HCT116 (cell line): Measurements from ENCODE around the gene PLCB4. TPM values are rescaled to one million over a fixed set of nuclear protein-coding genes. Genes with fewer than 3 reads are reported as not detected.

Experiments
- ATAC-seq: fragments of 200-7000 bp; cut with Tn5 transposase; 2 replicates; pipeline ENCODE4 v1.9.1; 2020; ENCODE audit warnings: mild to moderate bottlenecking, moderate library complexity
- BruUV-seq: library from RNA; stranded (reverse); fragments of 400-500 nt; replicated peaks from 2 replicates; lab custom pipeline; 2021; lab: Mats Ljungman, UMichigan
- CTCF ChIA-PET: fragments of 300-600 bp; sonication (Branson Sonifier 250); formaldehyde crosslinking; loops from one replicate; lab custom pipeline; 2021; ENCODE audit warnings: antibody characterized with exemption; lab: Charles Lee
- POLR2A ChIA-PET: fragments of 300-600, 350-600 bp; sonication (Branson Sonifier 250); formaldehyde crosslinking; loops from one replicate; lab custom pipeline; 2021; ENCODE audit warnings: antibody characterized with exemption; lab: Charles Lee
- RAD21 ChIA-PET, 2 experiments: fragments of 300-600 bp; sonication (Branson Sonifier 250); formaldehyde crosslinking; loops; one replicate each; lab custom pipeline; 2023; ENCODE audit warnings: low total read pairs in 2 of 2; ENCODE audit not compliant: uncharacterized antibody in 2 of 2, unreplicated experiment in 2 of 2, low non-redundant PET in 1 of 2; lab: Charles Lee
- DNase-seq: peaks from one replicate; pipeline ENCODE4 v3.0.0-alpha.2; 2010; ENCODE audit warnings: low read depth, low spot score
- H2AFZ ChIP-seq: fragments of 200-600 bp; shearing (Covaris generic), sonication (generic); 2 replicates; pipeline ENCODE4 v1.6.1; 2017; ENCODE audit warnings: low read depth, mixed run types, mixed read lengths, antibody characterized with exemption, low read length; ENCODE audit not compliant: poor library complexity, severe bottlenecking
- H3K27ac ChIP-seq: 2 replicates; pipeline ENCODE4 v1.5.1; 2012; ENCODE audit warnings: low read depth, low read length
- H3K27me3 ChIP-seq: fragments of 200-600 bp; sonication (generic); 2 replicates; pipeline ENCODE4 v1.6.1; 2016; ENCODE audit warnings: mixed run types, low read length, mixed read lengths; ENCODE audit not compliant: insufficient read depth
- H3K36me3 ChIP-seq, 2 experiments: fragments of 200-500 bp in 1 of 2; fragments of 200-600 bp in 1 of 2; sonication (Bioruptor generic) in 1 of 2; sonication (generic) in 1 of 2; 2 replicates each; pipeline versions ENCODE4 v1.5.1 to v1.6.1; 2014 to 2016; ENCODE audit warnings: low read length in 2 of 2, inconsistent platforms in 1 of 2, mixed read lengths in 1 of 2, mixed run types in 1 of 2; ENCODE audit not compliant: insufficient read depth in 2 of 2, control insufficient read depth in 1 of 2
- H3K4me1 ChIP-seq, 2 experiments: fragments of 200-600 bp in 1 of 2; sonication (generic) in 1 of 2; 2 replicates each; pipeline versions ENCODE4 v1.5.1 to v1.6.1; 2012 to 2017; ENCODE audit warnings: low read length in 2 of 2, inconsistent platforms in 1 of 2, mild to moderate bottlenecking in 1 of 2, mixed read lengths in 1 of 2, mixed run types in 1 of 2, moderate library complexity in 1 of 2; ENCODE audit not compliant: insufficient read depth in 2 of 2, control insufficient read depth in 1 of 2
- H3K4me2 ChIP-seq: fragments of 200-600 bp; sonication (generic); 2 replicates; pipeline ENCODE4 v1.6.1; 2017; ENCODE audit warnings: mixed run types, low read length, mixed read lengths
- H3K4me3 ChIP-seq, 2 experiments: fragments of 200-600 bp in 1 of 2; sonication (generic) in 1 of 2; replicated peaks in 1 of 2; 2 replicates each; pipeline ENCODE4 v1.5.1; 2011 to 2016; ENCODE audit warnings: low read length in 2 of 2, control low read depth in 1 of 2, low read depth in 1 of 2, mild to moderate bottlenecking in 1 of 2, mixed read lengths in 1 of 2, mixed run types in 1 of 2
- H3K79me2 ChIP-seq: fragments of 200-600 bp; sonication (generic); 2 replicates; pipeline ENCODE4 v1.6.1; 2017; ENCODE audit warnings: mild to moderate bottlenecking, mixed run types, low read length, moderate library complexity, mixed read lengths; ENCODE audit not compliant: insufficient read depth
- H3K9ac ChIP-seq: fragments of 200-600 bp; sonication (generic); 2 replicates; pipeline ENCODE4 v1.6.1; 2016; ENCODE audit warnings: low read length, mixed read lengths
- H3K9me2 ChIP-seq: fragments of 200-600 bp; sonication (generic), shearing (Covaris generic); 2 replicates; pipeline ENCODE4 v1.6.1; 2017; ENCODE audit warnings: mixed run types, mild to moderate bottlenecking, moderate library complexity; ENCODE audit not compliant: insufficient read depth
- H3K9me3 ChIP-seq, 2 experiments: fragments of 200-500 bp in 1 of 2; fragments of 200-600 bp in 1 of 2; sonication (Bioruptor generic) in 1 of 2; sonication (generic) in 1 of 2; 2 replicates each; pipeline ENCODE4 v1.6.1; 2014 to 2017; ENCODE audit warnings: low read length in 2 of 2, mixed read lengths in 2 of 2, inconsistent platforms in 1 of 2, low read depth in 1 of 2, mild to moderate bottlenecking in 1 of 2, mixed run types in 1 of 2, moderate library complexity in 1 of 2; ENCODE audit not compliant: control insufficient read depth in 1 of 2, insufficient read depth in 1 of 2
- H4K20me1 ChIP-seq: fragments of 200-600 bp; sonication (generic), shearing (Covaris generic); 2 replicates; pipeline ENCODE4 v1.6.1; 2017; ENCODE audit warnings: mixed run types, mild to moderate bottlenecking, moderate library complexity; ENCODE audit not compliant: insufficient read depth
- CBX3 ChIP-seq: IDR thresholded peaks from 2 replicates; pipeline ENCODE4 v1.6.1; 2012; ENCODE audit warnings: low read depth
- CEBPB ChIP-seq: IDR thresholded peaks from 2 replicates; pipeline ENCODE4 v1.6.1; 2012; ENCODE audit warnings: low read depth
- CTCF ChIP-seq, 3 experiments: fragments of 200-600 bp in 1 of 3; sonication (generic) in 1 of 3; IDR thresholded peaks in 2 of 3; conservative IDR thresholded peaks in 1 of 3; 2 replicates each; pipeline ENCODE4 v1.5.1; 2012 to 2017; ENCODE audit warnings: low read depth in 2 of 3, low read length in 2 of 3, antibody characterized with exemption in 1 of 3, borderline replicate concordance in 1 of 3, control low read depth in 1 of 3, mild to moderate bottlenecking in 1 of 3, mixed read lengths in 1 of 3, mixed run types in 1 of 3, moderate library complexity in 1 of 3; ENCODE audit not compliant: insufficient read depth in 1 of 3
- REST ChIP-seq: IDR thresholded peaks from 2 replicates; pipeline ENCODE4 v1.6.1; 2012; ENCODE audit warnings: low read depth
- intact Hi-C: fragments of 100-400 bp; cut with micrococcal nuclease; formaldehyde crosslinking; loops from 2 replicates; pipeline ENCODE4 v1.10.0; 2022
- total RNA-seq: library from RNA; stranded (reverse); gene quantifications from one replicate; pipeline ENCODE4 v1.2.1, GENCODE V29; 2021; ENCODE audit not compliant: unreplicated experiment

The PLCB4 gene
- total RNA-seq, 1 experiment from 2014 or later = 2.5 TPM

- TF ChIP-seq CTCF (IDR thresholded peaks at IDR 0.05 in 2 of 3, conservative IDR thresholded peaks at IDR 0.05 in 1 of 3; ENCODE audit: borderline replicate concordance in 1 of 3, insufficient read depth in 1 of 3, low read depth in 2 of 3, low read length in 2 of 3) (no peak), REST (no peak), CBX3 (no peak), CEBPB (no peak)
- H3K27me3 ChIP-seq = no peaks in the 10 kb centered on the region
- POLR2A ChIA-PET = no interaction called here
- RAD21 ChIA-PET = no interaction called here
- intact Hi-C loops = no loop called here
- no peak for ATAC-seq
- H3K79me2 ChIP-seq = no peaks in the 10 kb centered on the region
- CTCF ChIA-PET = no interaction called here
- no TSS peak for BruUV-seq
- H3K27ac ChIP-seq = no peak overlapping the region
- H3K4me1 ChIP-seq = no peaks in the 10 kb centered on the region
- no peaks in the 10 kb centered on the region for H4K20me1 ChIP-seq
- no peaks in the 10 kb centered on the region for H3K9me3 ChIP-seq
- H2AFZ ChIP-seq = no peak overlapping the region
- no peak for DNase-seq
- no peaks in the 10 kb centered on the region for H3K36me3 ChIP-seq
- no peak overlapping the region for H3K9ac ChIP-seq
- H3K9me2 ChIP-seq = no peaks in the 10 kb centered on the region
- no peak overlapping the region for H3K4me2 ChIP-seq
- H3K4me3 ChIP-seq = no peak overlapping the region
These were observed 48.7 kb downstream of the PLCB4 start for GRCh38 chr20:9117548-9117947.
